Measurements from ENCODE around the gene ARFGAP2. TPM values are rescaled to one million over a fixed set of nuclear protein-coding genes. Genes with fewer than 3 reads are reported as not detected.
A peak's percentile ranks its signal among the peaks of the same experiment; 100 is the strongest.

ARFGAP2 gene
- total RNA-seq, 1 donor from 2014 or later, result 45.8 TPM

- intact Hi-C loops (cut with DNase I), result no loop called here
- no peak for DNase-seq (ENCODE audit: missing footprints)
- ATAC-seq, result no peak
Observed at GRCh38 chr11:47156951-47157350, 19.7 kb downstream of the ARFGAP2 start.

DNA sequence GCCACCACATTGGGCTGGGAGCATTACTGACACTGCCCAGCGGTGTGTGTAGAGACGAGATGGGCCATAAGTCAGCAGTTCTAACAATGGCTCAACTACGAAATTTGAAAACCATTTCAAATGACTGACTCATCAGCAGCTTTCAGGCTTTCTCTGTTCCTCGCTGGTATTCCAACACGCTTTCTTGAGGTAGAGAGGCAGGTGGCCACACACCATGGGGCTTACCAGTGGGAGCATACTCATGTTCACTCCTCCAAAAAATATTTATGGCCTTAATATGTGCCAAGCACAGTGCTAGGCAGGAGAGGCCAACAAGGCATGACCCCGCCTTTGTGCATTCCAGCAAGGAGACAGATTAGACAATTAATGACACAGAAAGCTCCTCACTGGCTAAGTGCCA is 20.3 kb downstream of the ARFGAP2 start:
- intact Hi-C loops (cut with DNase I), result no loop called here
- DNase-seq (ENCODE audit: missing footprints) (no peak), ATAC-seq (no peak)

DNA sequence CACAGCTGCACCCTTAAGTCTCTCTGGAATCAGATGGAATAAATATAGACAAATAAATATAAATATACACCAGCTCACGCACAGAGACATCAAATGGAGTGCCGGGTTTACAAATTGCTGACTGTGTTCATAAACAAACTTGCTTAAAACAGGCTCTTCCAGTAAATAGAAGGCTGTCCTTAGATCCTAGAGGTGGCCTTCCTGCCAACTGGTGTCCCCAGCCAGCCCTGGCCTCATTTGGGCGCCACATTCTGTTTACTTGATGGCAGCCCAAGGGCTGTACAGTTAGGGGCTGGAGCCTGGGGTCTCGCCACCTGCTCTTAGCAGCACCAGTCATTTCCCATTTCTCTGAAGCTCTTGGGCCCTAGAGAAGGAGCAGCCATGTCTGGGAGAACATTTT is 20.8 kb downstream of the ARFGAP2 start:
- intact Hi-C loops (cut with DNase I), result no loop called here
- ATAC-seq (no peak), DNase-seq (ENCODE audit: missing footprints) (no peak)

GRCh38 chr11:47154616-47155570 is 21.8 kb downstream of the ARFGAP2 start:
- DNase-seq (ENCODE audit: missing footprints), result no peak
- intact Hi-C loops (cut with DNase I), result no loop called here
- ATAC-seq, result no peak

DNA sequence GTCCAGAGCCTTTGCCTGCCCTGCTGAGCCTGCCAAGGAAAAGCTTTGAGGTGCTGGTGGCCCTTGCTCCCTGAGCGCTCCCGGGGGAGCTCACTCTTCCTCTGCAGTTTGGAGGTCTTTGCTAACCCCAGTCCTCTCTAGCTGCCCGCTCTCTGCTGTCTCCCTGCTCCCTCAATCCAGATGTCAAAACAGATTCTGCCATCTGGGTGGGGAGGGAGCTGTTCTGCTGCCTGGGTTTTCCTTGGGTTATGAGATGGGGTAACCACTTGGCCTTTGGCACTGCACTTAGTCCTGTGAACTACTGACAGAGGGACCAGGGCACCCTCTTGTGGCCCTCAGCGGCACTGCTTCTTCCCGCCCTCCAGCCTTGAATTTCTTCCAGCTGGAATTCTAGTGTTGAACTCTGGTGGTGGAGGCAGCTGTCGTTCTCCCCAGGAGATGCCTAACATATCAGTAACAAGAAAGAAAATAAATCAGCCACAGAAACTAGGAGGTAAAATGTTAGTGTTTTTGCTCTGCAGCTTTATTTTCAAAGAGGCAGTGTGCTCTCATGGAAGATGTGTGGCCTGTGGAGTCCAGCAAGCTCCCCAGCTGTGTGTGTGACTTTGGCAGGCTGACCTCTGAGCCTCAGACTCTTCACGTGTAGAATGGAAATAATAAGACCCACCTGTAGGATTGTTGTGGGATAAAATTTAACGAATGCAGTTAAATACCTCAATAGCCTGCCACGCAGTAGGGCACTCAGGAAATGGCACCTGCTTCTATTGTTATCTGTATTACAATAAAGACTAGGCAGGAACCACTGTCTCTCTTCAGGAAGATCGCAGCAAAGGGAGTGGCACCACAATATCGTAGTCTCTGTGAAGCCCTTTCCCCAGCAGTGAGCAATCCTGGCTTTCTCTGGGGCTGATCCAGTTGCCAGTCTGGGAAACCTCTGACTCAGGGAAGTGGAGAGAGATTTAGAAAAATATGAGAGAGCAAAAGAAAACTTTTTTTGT is 23.4 kb downstream of the ARFGAP2 start:
- intact Hi-C loops (cut with DNase I), result loop anchor here (1.0 kb wide), 1 partner anchor 264 kb away; no protein-coding TSS in a partner anchor
- DNase-seq (ENCODE audit: missing footprints) (peak; percentile 79), ATAC-seq (peak; percentile 77)

GRCh38 chr11:47152126-47152952 is 24.3 kb downstream of the ARFGAP2 start:
- intact Hi-C loops (cut with DNase I), result no loop called here
- ATAC-seq, result peak; percentile 37
- DNase-seq (ENCODE audit: missing footprints), result peak; percentile 60

- DNase-seq (ENCODE audit: missing footprints) (no peak), ATAC-seq (no peak)
- intact Hi-C loops (cut with DNase I), result loop anchor here (5.0 kb wide), 1 partner anchor 212 kb away; the partner anchor contains the start of gene CSTPP1
Observed at GRCh38 chr11:47149782-47150181, 26.9 kb downstream of the ARFGAP2 start.

DNA sequence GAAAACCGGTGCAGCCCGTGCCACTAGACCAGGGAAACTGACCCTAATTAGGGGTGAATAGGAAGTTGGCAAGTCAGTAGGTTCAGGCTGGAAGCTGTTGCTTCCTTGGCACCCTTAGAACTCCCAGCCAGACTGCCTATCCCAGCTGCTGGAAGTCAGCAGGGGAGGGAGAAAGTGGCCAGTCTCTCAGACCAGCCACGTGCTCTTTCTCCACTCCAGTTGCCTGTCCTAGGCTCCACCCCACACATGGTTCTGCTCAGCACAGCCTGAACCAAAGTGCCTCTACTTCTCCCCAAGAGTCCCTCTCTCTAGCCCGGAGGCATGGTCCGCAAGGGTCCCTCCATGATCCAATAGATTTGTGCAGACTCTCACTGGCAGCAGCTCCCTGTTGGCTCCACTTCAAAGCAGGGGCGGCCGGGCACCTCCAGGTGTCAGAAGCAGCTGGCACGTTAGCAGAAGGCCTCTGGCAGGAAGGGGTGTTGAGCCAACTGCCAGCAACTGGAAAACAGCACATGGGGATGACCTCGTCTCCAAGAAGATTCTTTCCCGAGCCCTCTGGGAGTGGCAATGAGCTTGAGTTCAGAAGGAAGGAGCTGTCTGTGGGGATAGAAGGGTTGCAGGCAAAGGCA is 27.7 kb downstream of the ARFGAP2 start:
- intact Hi-C loops (cut with DNase I), result loop anchor here (5.0 kb wide), 1 partner anchor 212 kb away; the partner anchor contains the start of gene CSTPP1
- ATAC-seq (peak; percentile 60), DNase-seq (ENCODE audit: missing footprints) (peak; percentile 64)

DNA sequence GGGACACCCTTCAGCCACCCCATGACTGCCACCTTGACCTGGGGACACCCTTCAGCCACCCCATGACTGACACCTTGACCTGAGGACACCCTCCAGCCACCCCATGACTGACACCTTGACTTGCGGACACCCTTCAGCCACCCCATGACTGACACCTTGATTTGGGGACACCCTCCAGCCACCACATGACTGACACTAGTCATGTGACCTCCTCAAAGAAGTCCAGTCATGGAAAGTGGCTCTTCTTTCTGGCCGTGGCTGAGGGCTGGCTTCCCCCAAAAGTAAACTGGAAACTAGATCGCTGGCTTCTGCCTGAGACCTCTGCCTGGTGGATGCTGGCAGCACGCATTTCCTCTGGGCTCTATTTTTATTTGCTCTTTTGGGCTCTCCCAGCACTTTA is 28.4 kb downstream of the ARFGAP2 start:
- intact Hi-C loops (cut with DNase I), result loop anchor here (5.0 kb wide), 1 partner anchor 211 kb away; the partner anchor contains the start of gene CSTPP1
- DNase-seq (ENCODE audit: missing footprints), result no peak
- no peak for ATAC-seq

DNA sequence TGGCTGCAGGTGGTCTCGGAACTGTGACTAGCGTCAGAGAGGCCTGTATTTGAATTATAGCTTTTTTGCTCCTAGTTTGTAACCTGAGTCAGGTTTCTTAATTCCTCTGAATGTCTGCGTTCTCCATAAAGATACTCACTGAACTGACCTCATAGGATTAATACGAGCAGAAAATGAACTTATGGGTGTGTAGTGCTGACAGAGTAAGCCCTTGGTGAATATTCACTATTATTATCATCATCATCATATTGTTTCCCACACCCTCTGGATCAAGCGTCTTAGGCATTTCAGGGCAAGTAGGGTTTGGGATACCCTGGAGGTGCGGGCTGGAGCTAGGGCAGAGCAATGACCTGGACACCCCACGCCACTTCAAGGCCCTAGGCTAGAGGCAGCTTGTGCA is 29.0 kb downstream of the ARFGAP2 start:
- ATAC-seq (no peak), DNase-seq (ENCODE audit: missing footprints) (no peak)
- intact Hi-C loops (cut with DNase I), result loop anchor here (5.0 kb wide), 1 partner anchor 210 kb away; the partner anchor contains the start of gene CSTPP1

DNA sequence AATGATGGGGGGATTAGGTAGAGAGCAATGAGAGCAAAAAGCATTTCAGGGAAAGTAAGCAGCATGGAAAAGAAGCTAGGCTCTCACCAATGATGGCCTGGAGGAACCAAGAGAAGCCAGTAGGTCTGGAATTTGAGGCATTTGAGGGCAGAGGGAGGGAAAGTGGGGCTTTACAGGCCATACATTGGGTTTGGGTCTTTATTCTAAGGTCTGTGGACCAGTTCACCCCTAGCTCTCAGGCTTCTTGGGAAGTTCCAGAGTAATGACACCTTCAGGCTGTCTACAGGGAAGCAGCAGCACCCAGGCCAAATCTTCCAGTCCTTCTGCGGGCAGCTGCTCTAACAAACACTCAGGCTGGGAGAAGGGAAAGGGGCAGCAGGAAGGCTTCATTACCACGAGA is 29.4 kb downstream of the ARFGAP2 start:
- DNase-seq (ENCODE audit: missing footprints) (no peak), ATAC-seq (no peak)
- intact Hi-C loops (cut with DNase I), result loop anchor here (5.0 kb wide), 1 partner anchor 210 kb away; the partner anchor contains the start of gene CSTPP1

DNA sequence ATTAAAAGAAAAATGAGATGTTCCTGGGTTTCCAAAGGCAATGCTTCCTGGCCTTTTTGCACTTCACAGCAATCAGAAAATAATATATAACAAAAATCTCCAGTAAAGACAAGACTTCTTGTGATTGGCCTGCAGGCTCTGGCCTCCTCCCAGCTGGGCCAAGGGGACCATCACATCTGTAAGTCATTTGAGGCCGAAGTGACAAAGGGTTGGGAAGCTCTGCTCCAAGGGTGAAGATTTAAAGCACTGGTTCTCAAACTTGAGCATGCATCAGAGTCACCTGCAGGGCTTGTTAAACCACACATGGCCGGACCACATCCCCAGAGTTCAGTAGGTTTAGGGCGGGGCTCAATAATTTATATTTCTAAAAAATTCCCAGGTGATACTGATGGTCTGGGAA is 32.1 kb downstream of the ARFGAP2 start:
- ATAC-seq, result no peak
- intact Hi-C loops (cut with DNase I), result no loop called here
- DNase-seq (ENCODE audit: missing footprints), result no peak

DNA sequence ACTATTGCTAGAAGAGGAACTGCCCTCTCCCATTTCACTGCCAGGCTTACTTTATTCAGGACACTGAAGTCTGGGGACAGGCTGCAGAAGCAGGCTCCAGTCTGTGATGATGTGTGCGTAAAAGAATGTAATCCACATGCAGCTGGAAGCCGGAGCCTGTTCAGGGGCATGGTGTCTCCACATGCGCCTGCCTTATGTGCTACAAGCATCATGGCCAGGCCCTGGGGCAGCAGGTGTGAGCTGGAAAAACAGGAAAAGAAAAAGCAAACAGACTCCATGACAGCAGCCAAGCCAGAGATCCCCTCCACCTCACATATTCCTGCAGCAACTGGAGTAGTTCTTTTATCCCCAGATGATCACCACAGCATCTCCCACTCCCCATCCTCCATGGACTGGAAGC is 33.4 kb downstream of the ARFGAP2 start:
- intact Hi-C loops (cut with DNase I), result no loop called here
- peak; percentile 70 for ATAC-seq
- peak; percentile 67 for DNase-seq (ENCODE audit: missing footprints)

- intact Hi-C loops (cut with DNase I), result no loop called here
- no peak for DNase-seq (ENCODE audit: missing footprints)
- no peak for ATAC-seq
Observed at GRCh38 chr11:47139878-47140277, 36.8 kb downstream of the ARFGAP2 start.

DNA sequence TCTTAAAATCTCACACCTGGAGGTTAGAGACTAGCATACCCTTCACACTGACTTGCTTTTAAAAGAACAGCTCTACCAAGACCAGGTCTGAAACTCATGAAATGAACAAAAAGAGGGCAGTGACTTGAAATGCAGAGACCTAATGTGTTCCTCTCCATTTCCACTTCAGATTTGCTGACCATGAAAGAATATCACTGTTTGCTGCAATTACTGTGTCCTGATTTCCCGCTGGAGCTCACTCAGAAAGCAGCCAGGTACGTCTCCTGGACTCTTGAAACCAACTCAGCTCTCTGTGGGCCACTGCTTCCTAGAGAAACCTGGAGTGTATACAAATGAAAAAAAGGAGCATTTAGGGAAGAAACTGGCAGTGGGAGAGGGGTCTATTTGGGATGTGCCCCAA is 39.2 kb downstream of the ARFGAP2 start:
- ATAC-seq (no peak), DNase-seq (ENCODE audit: missing footprints) (no peak)
- intact Hi-C loops (cut with DNase I), result no loop called here

- intact Hi-C loops (cut with DNase I), result no loop called here
- no peak for DNase-seq (ENCODE audit: missing footprints)
- ATAC-seq, result no peak
Observed at GRCh38 chr11:47136921-47137320, 39.8 kb downstream of the ARFGAP2 start.

DNA sequence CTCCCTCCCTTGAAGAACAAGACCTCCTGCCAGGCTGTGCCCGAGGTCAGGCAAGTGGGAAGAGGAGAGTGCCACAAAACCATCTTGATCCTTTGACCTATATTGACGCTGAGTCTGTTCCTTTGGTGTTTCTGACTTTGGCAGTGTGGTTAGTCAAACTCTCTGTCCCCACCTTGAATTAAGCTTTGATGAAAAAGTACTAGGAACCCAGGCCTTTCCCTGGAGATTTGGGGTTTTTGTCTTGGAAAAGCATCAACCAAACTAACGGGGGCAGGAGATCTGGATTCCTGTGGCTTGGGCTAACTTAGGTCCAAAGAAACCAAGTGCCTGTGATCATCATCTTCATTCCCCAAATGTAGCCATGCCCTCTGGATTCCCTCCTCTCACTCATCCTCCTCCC is 40.4 kb downstream of the ARFGAP2 start:
- DNase-seq (ENCODE audit: missing footprints) (no peak), ATAC-seq (no peak)
- intact Hi-C loops (cut with DNase I), result no loop called here

DNA sequence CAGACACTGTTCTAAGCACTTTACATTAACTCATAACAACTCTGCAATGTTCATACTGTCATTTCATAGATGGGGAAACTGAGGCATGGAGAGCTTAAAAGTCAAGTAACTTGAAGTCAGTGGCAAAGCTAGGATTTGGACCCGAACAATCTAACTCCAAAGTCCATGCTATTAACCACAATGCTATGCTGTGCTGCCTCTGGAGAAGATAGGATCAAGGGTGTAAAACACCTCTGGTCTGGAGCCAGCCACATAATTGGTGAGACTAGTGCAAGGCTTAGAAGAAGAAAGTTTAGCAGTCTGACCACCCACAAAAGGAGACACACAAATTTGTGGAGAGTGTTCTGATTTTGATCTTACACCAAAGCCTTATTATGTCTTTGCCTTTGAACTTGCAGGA is 43.7 kb downstream of the ARFGAP2 start:
- ATAC-seq, result no peak
- intact Hi-C loops (cut with DNase I), result no loop called here
- DNase-seq (ENCODE audit: missing footprints), result no peak
